ENCODE results near the gene C9orf72. TPM values are rescaled to one million over a fixed set of nuclear protein-coding genes. Genes with fewer than 3 reads are reported as not detected.

The C9orf72 gene
- total and polyA plus RNA-seq, 2 of the 4 experiments (the other 2 are of a cell fraction) = 2.0 to 3.4 TPM

DNA sequence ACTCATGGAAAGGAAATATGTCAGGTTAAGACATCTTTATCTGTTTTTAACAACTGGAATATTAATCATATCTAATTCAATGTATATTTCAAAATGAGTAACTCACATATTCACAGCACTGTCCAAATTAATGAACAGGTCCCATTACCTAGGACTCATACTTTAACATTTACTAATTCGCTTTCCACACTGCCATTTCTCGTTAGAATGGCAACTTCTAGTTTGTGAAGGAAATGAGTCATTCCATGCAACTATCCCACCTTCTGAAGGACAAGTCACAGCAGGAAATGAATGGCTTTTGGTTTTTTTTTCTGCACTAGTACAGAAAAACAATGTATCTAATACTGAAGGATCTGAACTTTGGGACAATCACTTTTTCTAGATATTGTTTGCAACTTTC, 73.8 kb downstream of the C9orf72 start:
- no CpG with 5 or more reads among the region's 2 CpGs for WGBS, 2 experiments (ENCODE audit: extremely low coverage in 2 of 2, insufficient read length in 1 of 2)
- no peak overlapping the region for H3K56ac ChIP-seq (ENCODE audit: extremely low read depth, insufficient read depth, low read length)
- ChIA-PET POLR2A (ENCODE audit: unreplicated experiment) (no interaction called here), CTCF (interaction anchor here (0.9 kb wide), 1 partner anchor 30 kb away, joined by 3 read pairs; no protein-coding TSS in a partner anchor)
- no peak overlapping the region for H2BK120ac ChIP-seq (ENCODE audit: low read depth, low read length)
- TF ChIP-seq MAZ (IDR thresholded peaks at IDR 0.05; ENCODE audit: borderline replicate concordance, low read depth, low read length) (no peak), RCOR1 (IDR thresholded peaks at IDR 0.05; ENCODE audit: insufficient replicate concordance, low read length) (no peak), FOS (IDR thresholded peaks at IDR 0.05; ENCODE audit: low read depth, low read length) (no peak), SMC3 (IDR thresholded peaks at IDR 0.05; ENCODE audit: low read depth, low read length) (no peak), MAFK (IDR thresholded peaks at IDR 0.05; ENCODE audit: low read depth, low read length) (no peak), MXI1 (IDR thresholded peaks at IDR 0.05; ENCODE audit: borderline replicate concordance, low read depth, low read length) (no peak), NFE2L2 (IDR thresholded peaks at IDR 0.05; ENCODE audit: low read depth, low read length) (no peak), POLR2A (IDR thresholded peaks at IDR 0.05; ENCODE audit: low read depth, low read length) (no peak), BHLHE40 (IDR thresholded peaks at IDR 0.05; ENCODE audit: low read depth, low read length) (no peak), CEBPB (IDR thresholded peaks at IDR 0.05; ENCODE audit: low read depth, low read length) (no peak), CHD1 (IDR thresholded peaks at IDR 0.05; ENCODE audit: low read depth, low read length) (no peak), RFX5 (IDR thresholded peaks at IDR 0.05; ENCODE audit: low read depth, low read length) (no peak), RAD21 (IDR thresholded peaks at IDR 0.05; ENCODE audit: low read length) (no peak)
- TF ChIP-seq, protein P1, sequence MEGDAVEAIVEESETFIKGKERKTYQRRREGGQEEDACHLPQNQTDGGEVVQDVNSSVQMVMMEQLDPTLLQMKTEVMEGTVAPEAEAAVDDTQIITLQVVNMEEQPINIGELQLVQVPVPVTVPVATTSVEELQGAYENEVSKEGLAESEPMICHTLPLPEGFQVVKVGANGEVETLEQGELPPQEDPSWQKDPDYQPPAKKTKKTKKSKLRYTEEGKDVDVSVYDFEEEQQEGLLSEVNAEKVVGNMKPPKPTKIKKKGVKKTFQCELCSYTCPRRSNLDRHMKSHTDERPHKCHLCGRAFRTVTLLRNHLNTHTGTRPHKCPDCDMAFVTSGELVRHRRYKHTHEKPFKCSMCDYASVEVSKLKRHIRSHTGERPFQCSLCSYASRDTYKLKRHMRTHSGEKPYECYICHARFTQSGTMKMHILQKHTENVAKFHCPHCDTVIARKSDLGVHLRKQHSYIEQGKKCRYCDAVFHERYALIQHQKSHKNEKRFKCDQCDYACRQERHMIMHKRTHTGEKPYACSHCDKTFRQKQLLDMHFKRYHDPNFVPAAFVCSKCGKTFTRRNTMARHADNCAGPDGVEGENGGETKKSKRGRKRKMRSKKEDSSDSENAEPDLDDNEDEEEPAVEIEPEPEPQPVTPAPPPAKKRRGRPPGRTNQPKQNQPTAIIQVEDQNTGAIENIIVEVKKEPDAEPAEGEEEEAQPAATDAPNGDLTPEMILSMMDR (conservative IDR thresholded peaks at IDR 0.05; ENCODE audit: low read depth, low read length) = no peak
- TF ChIP-seq, protein P2, sequence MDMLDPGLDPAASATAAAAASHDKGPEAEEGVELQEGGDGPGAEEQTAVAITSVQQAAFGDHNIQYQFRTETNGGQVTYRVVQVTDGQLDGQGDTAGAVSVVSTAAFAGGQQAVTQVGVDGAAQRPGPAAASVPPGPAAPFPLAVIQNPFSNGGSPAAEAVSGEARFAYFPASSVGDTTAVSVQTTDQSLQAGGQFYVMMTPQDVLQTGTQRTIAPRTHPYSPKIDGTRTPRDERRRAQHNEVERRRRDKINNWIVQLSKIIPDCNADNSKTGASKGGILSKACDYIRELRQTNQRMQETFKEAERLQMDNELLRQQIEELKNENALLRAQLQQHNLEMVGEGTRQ (IDR thresholded peaks at IDR 0.05; ENCODE audit: low read depth, low read length) = no peak
- TF ChIP-seq, protein P3, sequence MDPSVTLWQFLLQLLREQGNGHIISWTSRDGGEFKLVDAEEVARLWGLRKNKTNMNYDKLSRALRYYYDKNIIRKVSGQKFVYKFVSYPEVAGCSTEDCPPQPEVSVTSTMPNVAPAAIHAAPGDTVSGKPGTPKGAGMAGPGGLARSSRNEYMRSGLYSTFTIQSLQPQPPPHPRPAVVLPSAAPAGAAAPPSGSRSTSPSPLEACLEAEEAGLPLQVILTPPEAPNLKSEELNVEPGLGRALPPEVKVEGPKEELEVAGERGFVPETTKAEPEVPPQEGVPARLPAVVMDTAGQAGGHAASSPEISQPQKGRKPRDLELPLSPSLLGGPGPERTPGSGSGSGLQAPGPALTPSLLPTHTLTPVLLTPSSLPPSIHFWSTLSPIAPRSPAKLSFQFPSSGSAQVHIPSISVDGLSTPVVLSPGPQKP (IDR thresholded peaks at IDR 0.05; ENCODE audit: borderline replicate concordance, low read depth, low read length) = no peak
- no peak overlapping the region for H3K4ac ChIP-seq (ENCODE audit: low read depth, low read length)
- no TSS peak for BruUV-seq (replicated peaks)
- H3K4me1 ChIP-seq (ENCODE audit: control insufficient read depth, insufficient read depth, low read length) = no peaks in the 10 kb centered on the region
- no peak overlapping the region for H3K27ac ChIP-seq (ENCODE audit: insufficient read depth, low read length)
- no peaks in the 10 kb centered on the region for H3K9me3 ChIP-seq (ENCODE audit: control insufficient read depth, insufficient read depth, low read length)
- H3K18ac ChIP-seq (ENCODE audit: low read depth, low read length) = no peak overlapping the region
- H4K20me1 ChIP-seq (ENCODE audit: insufficient read depth, low read length) = no peaks in the 10 kb centered on the region
- dilution Hi-C loops (cut with HindIII; ENCODE audit: low sequenced_read_pairs, unreplicated experiment) = no loop called here
- no peak overlapping the region for H3K4me2 ChIP-seq (ENCODE audit: low read depth, low read length)
- no peak overlapping the region for H2BK20ac ChIP-seq (ENCODE audit: low read depth, low read length)
- H3K27me3 ChIP-seq (ENCODE audit: control insufficient read depth, insufficient read depth, low read length) = no peaks in the 10 kb centered on the region
- H2AFZ ChIP-seq (replicated peaks; ENCODE audit: low read length, poor library complexity) = no peak overlapping the region
- no peak overlapping the region for H3K23ac ChIP-seq (ENCODE audit: low read depth, low read length)
- no peaks in the 10 kb centered on the region for H3K9me1 ChIP-seq (ENCODE audit: insufficient read depth, low read length)
- H2AK5ac ChIP-seq (ENCODE audit: low read depth, low read length) = no peak overlapping the region
- no peak overlapping the region for H3K9ac ChIP-seq (ENCODE audit: low read depth, low read length)
- no peak overlapping the region for H4K91ac ChIP-seq (ENCODE audit: insufficient read depth, low read depth, low read length)
- no peak overlapping the region for H4K8ac ChIP-seq (ENCODE audit: low read depth in 2 of 2, low read length in 2 of 2)
- in situ Hi-C loops (cut with MboI; ENCODE audit: low sequenced_read_pairs) = no loop called here
- DNase-seq (no peak), ATAC-seq (ENCODE audit: low read depth) (no peak)
- no peak overlapping the region for H3K14ac ChIP-seq (replicated peaks; ENCODE audit: low read depth, low read length)
- no peak overlapping the region for H3K4me3 ChIP-seq (ENCODE audit: insufficient read depth, low read depth, low read length)
- no peak overlapping the region for H2BK5ac ChIP-seq (ENCODE audit: low read depth, low read length, poor library complexity, severe bottlenecking)
- no peaks in the 10 kb centered on the region for H3K79me1 ChIP-seq (ENCODE audit: low read depth in 1 of 2, low read length in 2 of 2)
- no peak overlapping the region for H2AK9ac ChIP-seq (replicated peaks; ENCODE audit: low read depth, low read length, poor library complexity)
- no peak overlapping the region for H2BK15ac ChIP-seq (ENCODE audit: low read depth, low read length)
- H3K36me3 ChIP-seq (ENCODE audit: control insufficient read depth, insufficient read depth, low read length) = no peaks in the 10 kb centered on the region
- intact Hi-C loops (cut with micrococcal nuclease) = no loop called here
- H4K5ac ChIP-seq (ENCODE audit: low read depth, low read length) = no peak overlapping the region
